Tibial nerve (tissue), 3 donors: ENCODE measurements around the gene GM2A.

Experiments used
- POLR2A ChIP-seq, 2 donors: fragments of 450-650 bp; IDR thresholded peaks; one replicate each; pipeline ENCODE4 v1.6.1; 2017; ENCODE audit warnings: antibody characterized with exemption in 2 of 2, mild to moderate bottlenecking in 2 of 2, moderate library complexity in 2 of 2
- TF ChIP-seq, protein P1 (sequence below), 5 experiments: fragments of 200-600 bp in 3 of 5; fragments of 450-650 bp in 2 of 5; sonication (generic) in 3 of 5; IDR thresholded peaks; one replicate each; pipeline ENCODE4 v1.5.1; 2016 to 2019; ENCODE audit warnings: antibody characterized with exemption in 5 of 5, mild to moderate bottlenecking in 3 of 5, moderate library complexity in 2 of 5

DNA sequence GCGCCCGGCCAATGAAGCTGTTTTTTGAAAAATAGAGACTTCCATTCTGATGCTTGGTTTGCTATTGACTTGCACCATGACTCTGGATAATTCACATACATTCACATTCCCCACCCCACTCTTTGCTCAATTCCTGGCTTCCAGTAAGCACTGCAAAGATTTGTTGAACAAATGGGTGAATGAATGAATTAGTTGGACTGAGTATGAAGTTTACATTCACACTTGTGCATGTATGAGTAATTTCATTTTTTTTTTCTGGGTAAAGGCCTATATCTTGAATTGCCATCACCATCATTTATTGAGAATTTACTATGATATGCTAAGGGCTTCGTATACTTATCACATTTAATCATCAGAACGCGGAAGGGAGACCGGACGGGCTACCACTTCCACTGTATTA lies 15.3 kb upstream of the GM2A start:
- TF ChIP-seq POLR2A (IDR thresholded peaks at IDR 0.05), result no peak
- TF ChIP-seq, protein P1, sequence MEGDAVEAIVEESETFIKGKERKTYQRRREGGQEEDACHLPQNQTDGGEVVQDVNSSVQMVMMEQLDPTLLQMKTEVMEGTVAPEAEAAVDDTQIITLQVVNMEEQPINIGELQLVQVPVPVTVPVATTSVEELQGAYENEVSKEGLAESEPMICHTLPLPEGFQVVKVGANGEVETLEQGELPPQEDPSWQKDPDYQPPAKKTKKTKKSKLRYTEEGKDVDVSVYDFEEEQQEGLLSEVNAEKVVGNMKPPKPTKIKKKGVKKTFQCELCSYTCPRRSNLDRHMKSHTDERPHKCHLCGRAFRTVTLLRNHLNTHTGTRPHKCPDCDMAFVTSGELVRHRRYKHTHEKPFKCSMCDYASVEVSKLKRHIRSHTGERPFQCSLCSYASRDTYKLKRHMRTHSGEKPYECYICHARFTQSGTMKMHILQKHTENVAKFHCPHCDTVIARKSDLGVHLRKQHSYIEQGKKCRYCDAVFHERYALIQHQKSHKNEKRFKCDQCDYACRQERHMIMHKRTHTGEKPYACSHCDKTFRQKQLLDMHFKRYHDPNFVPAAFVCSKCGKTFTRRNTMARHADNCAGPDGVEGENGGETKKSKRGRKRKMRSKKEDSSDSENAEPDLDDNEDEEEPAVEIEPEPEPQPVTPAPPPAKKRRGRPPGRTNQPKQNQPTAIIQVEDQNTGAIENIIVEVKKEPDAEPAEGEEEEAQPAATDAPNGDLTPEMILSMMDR (IDR thresholded peaks at IDR 0.05), result no peak
